A673 (cell line): ENCODE results near the gene COA8. TPM values are rescaled to one million over a fixed set of nuclear protein-coding genes. Genes with fewer than 3 reads are reported as not detected.

Experiments used
- BruUV-seq: library from RNA; stranded (reverse); fragments of 400-500 nt; replicated peaks from 2 replicates; lab custom pipeline; 2021; lab: Mats Ljungman, UMichigan
- CTCF ChIA-PET: fragments of 300-600 bp; sonication (Branson Sonifier 250); formaldehyde crosslinking; loops from one replicate; lab custom pipeline; 2022; ENCODE audit warnings: antibody characterized with exemption; lab: Charles Lee
- POLR2A ChIA-PET: fragments of 300-600 bp; sonication (Branson Sonifier 250); formaldehyde crosslinking; loops from one replicate; lab custom pipeline; 2022; ENCODE audit warnings: antibody characterized with exemption; ENCODE audit not compliant: low non-redundant PET; lab: Charles Lee
- DNase-seq: peaks from one replicate; pipeline ENCODE4 v3.0.0-alpha.2; 2015; ENCODE audit warnings: low spot score
- H3K27ac ChIP-seq: fragments of 200-600 bp; sonication (generic); 2 replicates; pipeline ENCODE4 v1.5.1; 2016; ENCODE audit warnings: mixed run types, low read depth, mild to moderate bottlenecking, mixed read lengths, antibody characterized with exemption, low read length; ENCODE audit not compliant: poor library complexity, severe bottlenecking
- H3K27me3 ChIP-seq: fragments of 200-600 bp; sonication (generic); replicated peaks from 2 replicates; pipeline ENCODE4 v1.6.1; 2017; ENCODE audit warnings: mixed run types, low read depth, mild to moderate bottlenecking, mixed read lengths, antibody characterized with exemption, low read length; ENCODE audit not compliant: insufficient read depth, poor library complexity
- H3K36me3 ChIP-seq: fragments of 200-600 bp; sonication (generic); 2 replicates; pipeline ENCODE4 v1.6.1; 2016; ENCODE audit warnings: mixed run types, mild to moderate bottlenecking, mixed read lengths, antibody characterized with exemption, low read length; ENCODE audit not compliant: insufficient read depth, poor library complexity, severe bottlenecking
- H3K4me1 ChIP-seq: fragments of 200-600 bp; sonication (generic); 2 replicates; pipeline ENCODE4 v1.6.1; 2017; ENCODE audit warnings: mixed run types, mild to moderate bottlenecking, mixed read lengths, antibody characterized with exemption, low read length; ENCODE audit not compliant: insufficient read depth, poor library complexity, severe bottlenecking
- H3K4me3 ChIP-seq: fragments of 200-600 bp; sonication (generic); 2 replicates; pipeline ENCODE4 v1.5.1; 2016; ENCODE audit warnings: low read depth, mixed run types, mild to moderate bottlenecking, mixed read lengths, low read length; ENCODE audit not compliant: poor library complexity, severe bottlenecking
- H3K9me3 ChIP-seq: fragments of 200-600 bp; sonication (generic); 2 replicates; pipeline ENCODE4 v1.6.1; 2016; ENCODE audit warnings: mixed run types, low read depth, mild to moderate bottlenecking, mixed read lengths, antibody characterized with exemption, low read length; ENCODE audit not compliant: poor library complexity, severe bottlenecking
- EZH2 ChIP-seq: fragments of 200-600 bp; sonication (generic); IDR thresholded peaks from 2 replicates; pipeline ENCODE4 v1.6.1; 2017; ENCODE audit warnings: borderline replicate concordance, low read depth, mild to moderate bottlenecking, mixed read lengths, antibody characterized with exemption, low read length; ENCODE audit not compliant: poor library complexity, severe bottlenecking
- intact Hi-C: fragments of 100-400 bp; cut with micrococcal nuclease; formaldehyde crosslinking; loops from one replicate; pipeline ENCODE4 v1.10.0; 2022; ENCODE audit not compliant: unreplicated experiment
- total RNA-seq: library from RNA; stranded (reverse); gene quantifications from 2 replicates; pipeline ENCODE4 v1.2.3, GENCODE V29; 2021
- TF ChIP-seq, protein P1 (sequence below): fragments of 300-800, 200-600 bp; sonication (generic); conservative IDR thresholded peaks from 2 replicates; pipeline ENCODE4 v1.5.1; 2017; ENCODE audit warnings: low read depth, mild to moderate bottlenecking, antibody characterized with exemption, low read length, moderate library complexity, mixed read lengths

Gene COA8
- total RNA-seq, 1 experiment from 2014 or later, result 51.0 TPM

DNA sequence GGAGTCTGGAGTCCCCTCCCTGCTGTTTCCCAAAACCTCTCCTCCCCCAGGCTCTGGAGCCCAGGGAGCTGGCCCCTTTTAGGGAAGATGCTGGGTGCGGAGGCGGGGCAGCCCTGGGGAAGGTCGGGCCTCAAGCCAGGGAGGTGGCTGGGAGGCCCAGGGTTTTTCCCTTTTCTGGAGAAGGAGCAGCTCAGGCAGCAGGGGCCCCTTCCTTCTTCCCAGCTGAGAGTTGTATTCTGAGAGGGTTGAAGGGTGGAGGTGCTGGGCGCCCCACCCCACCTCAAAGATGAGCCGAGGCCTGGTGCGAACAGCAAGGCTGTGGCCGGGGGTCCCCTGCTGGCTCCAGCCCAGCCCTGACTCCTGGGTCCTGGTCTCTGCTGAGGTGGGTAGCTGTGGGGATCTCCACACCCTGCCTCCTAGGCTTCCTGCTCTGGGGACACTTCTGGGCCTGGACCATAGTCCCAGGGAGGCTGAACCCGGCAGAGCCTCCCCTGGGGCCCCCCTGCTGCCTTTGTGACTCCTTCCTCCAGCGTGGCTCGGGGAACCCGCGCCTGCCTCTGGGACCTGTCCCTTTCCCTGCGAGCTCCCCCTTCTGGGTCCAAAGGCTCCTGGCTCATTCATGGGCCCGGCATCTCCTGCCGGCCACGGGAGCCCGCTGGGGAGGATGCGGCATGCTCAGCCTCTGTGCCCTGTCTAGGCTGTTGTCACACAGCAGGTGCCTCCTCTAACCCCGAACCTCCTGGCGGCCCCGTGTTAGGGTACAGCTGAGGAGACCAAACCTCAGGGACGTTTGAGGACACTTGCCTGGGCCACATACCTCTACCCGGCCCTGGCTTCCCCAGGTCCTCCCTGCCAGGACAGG, 29.4 kb upstream of the COA8 start:
- CTCF ChIA-PET, result no interaction called here
- POLR2A ChIA-PET, result no interaction called here

DNA sequence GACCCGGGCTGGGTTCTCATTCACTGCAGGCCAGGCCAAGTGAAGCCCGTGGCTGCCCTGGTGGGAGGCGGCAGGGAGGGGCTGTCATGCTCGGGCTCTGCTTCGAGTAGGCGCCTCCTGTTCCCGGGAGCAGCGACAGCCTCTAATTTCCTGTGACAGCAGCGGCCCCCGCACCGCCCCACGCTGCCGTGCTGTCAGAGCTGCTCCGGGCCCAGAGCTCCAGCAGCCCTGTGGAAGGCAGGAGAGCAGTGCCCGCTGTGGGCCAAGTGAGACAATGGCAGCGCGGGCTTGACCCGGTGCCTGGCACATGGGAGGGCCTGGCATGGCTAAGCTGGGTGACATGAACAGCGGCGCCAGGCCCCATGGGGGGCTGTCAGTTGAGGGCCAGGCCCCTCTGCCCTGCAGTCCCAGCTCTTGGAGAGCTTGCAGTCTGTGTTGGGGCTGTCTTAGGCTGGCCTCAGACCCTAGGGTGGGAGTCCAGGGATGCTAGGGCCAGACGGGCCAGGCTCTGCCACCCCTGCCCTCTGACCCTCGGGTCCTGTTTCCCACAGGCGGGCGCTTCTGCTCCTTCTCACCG, 28.7 kb upstream of the COA8 start:
- TF ChIP-seq, protein P1, sequence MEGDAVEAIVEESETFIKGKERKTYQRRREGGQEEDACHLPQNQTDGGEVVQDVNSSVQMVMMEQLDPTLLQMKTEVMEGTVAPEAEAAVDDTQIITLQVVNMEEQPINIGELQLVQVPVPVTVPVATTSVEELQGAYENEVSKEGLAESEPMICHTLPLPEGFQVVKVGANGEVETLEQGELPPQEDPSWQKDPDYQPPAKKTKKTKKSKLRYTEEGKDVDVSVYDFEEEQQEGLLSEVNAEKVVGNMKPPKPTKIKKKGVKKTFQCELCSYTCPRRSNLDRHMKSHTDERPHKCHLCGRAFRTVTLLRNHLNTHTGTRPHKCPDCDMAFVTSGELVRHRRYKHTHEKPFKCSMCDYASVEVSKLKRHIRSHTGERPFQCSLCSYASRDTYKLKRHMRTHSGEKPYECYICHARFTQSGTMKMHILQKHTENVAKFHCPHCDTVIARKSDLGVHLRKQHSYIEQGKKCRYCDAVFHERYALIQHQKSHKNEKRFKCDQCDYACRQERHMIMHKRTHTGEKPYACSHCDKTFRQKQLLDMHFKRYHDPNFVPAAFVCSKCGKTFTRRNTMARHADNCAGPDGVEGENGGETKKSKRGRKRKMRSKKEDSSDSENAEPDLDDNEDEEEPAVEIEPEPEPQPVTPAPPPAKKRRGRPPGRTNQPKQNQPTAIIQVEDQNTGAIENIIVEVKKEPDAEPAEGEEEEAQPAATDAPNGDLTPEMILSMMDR, result no peak
- no peak for TF ChIP-seq EZH2
- intact Hi-C loops, result no loop called here
- H3K27ac ChIP-seq, result no peak overlapping the region
- ChIA-PET POLR2A (no interaction called here), CTCF (no interaction called here)
- peaks cover 5% of the 10 kb centered on the region for H3K36me3 ChIP-seq
- no peaks in the 10 kb centered on the region for H3K27me3 ChIP-seq
- no peak overlapping the region for H3K4me3 ChIP-seq
- H3K4me1 ChIP-seq, result peaks cover 6% of the 10 kb centered on the region
- DNase-seq, result no peak
- no peaks in the 10 kb centered on the region for H3K9me3 ChIP-seq
- BruUV-seq, result no TSS peak

More for the DNA sequence above, 29.4 kb upstream of the COA8 start:
- H3K27ac ChIP-seq, result no peak overlapping the region
- no peaks in the 10 kb centered on the region for H3K9me3 ChIP-seq
- no peak for DNase-seq
- BruUV-seq, result no TSS peak
- H3K36me3 ChIP-seq, result peaks cover 5% of the 10 kb centered on the region
- no peak overlapping the region for H3K4me3 ChIP-seq
- TF ChIP-seq, protein P1, result no peak
- TF ChIP-seq EZH2, result no peak
- peaks cover 10% of the 10 kb centered on the region for H3K4me1 ChIP-seq
- H3K27me3 ChIP-seq, result no peaks in the 10 kb centered on the region
- intact Hi-C loops, result no loop called here

DNA sequence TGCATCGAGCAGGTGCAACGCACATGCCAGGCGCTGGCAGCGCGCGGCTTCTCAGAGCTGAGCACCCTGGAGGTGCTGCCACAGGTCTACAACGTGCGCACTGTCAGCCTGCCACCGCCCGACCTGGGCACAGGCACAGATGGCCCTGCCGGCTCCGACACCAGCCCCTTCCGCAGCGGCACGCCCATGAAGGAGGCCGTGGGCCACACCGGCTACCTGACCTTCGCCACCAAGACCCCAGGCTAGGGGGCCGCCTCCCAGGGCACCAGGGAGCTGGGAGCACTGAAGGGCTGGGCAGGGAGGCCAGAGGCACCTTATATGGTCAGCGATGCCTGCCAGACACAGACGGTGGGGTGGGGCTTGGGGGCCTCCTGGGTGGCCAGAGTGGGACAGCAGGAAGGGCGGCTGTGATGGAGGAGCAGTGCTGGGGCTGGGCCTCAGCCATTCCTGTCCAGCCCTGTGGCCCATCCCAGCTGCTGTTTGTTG, 28.1 kb upstream of the COA8 start:
- POLR2A ChIA-PET, result no interaction called here
- no peak overlapping the region for H3K4me3 ChIP-seq
- H3K27me3 ChIP-seq, result no peaks in the 10 kb centered on the region
- H3K4me1 ChIP-seq, result peaks cover 6% of the 10 kb centered on the region
- H3K9me3 ChIP-seq, result no peaks in the 10 kb centered on the region
- no TSS peak for BruUV-seq
- no peak for DNase-seq
- peaks cover 5% of the 10 kb centered on the region for H3K36me3 ChIP-seq
- H3K27ac ChIP-seq, result no peak overlapping the region
- CTCF ChIA-PET, result no interaction called here
- intact Hi-C loops, result no loop called here
- TF ChIP-seq, protein P1, result no peak
- TF ChIP-seq EZH2, result no peak
